Peyer's patch (tissue), 4 donors: ENCODE measurements around the gene ANXA5.

Experiments
- POLR2A ChIP-seq, 2 donors: fragments of 450-650 bp; IDR thresholded peaks; one replicate each; pipeline ENCODE4 v1.5.1; 2017; ENCODE audit warnings: antibody characterized with exemption in 2 of 2, mild to moderate bottlenecking in 2 of 2, moderate library complexity in 2 of 2
- TF ChIP-seq, protein P1 (sequence below), 6 experiments: fragments of 450-650 bp in 4 of 6; fragments of 200-600 bp in 2 of 6; sonication (generic) in 1 of 6; IDR thresholded peaks; one replicate each; pipeline ENCODE4 v1.5.1; 2017 to 2019; ENCODE audit warnings: antibody characterized with exemption in 6 of 6, mild to moderate bottlenecking in 3 of 6, moderate library complexity in 1 of 6

DNA sequence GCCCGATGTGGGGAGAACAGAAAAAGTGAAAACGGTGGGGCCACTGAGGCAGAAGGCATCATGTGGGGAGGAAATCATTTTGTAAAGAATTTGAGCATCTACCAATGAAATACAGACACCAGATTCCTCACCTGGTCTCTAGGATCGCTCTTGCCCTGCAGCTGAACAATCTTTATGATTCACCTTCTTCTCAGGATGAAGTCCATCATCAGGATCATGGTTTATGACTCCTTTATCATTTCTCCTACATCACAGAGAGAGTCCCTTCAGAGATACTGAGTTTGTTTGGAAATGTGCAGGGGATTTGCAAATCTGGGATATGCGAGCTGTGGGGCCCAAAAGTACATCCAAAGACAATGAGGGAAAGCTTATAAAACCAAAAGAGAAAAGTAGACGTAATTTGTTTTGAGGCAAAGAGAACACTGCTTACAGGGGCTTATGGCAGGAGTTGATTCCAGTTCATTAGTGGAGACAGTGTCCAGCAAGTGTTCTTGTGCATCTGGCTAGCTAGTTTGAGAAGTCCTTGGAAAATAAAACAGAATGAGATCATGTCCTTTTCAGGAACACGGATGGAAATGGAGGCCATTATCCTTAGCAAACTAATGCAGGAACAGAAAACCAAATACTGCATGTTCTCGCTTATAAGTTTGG, 15.3 kb upstream of the ANXA5 start:
- no peak for TF ChIP-seq POLR2A (IDR thresholded peaks at IDR 0.05)
- TF ChIP-seq, protein P1, sequence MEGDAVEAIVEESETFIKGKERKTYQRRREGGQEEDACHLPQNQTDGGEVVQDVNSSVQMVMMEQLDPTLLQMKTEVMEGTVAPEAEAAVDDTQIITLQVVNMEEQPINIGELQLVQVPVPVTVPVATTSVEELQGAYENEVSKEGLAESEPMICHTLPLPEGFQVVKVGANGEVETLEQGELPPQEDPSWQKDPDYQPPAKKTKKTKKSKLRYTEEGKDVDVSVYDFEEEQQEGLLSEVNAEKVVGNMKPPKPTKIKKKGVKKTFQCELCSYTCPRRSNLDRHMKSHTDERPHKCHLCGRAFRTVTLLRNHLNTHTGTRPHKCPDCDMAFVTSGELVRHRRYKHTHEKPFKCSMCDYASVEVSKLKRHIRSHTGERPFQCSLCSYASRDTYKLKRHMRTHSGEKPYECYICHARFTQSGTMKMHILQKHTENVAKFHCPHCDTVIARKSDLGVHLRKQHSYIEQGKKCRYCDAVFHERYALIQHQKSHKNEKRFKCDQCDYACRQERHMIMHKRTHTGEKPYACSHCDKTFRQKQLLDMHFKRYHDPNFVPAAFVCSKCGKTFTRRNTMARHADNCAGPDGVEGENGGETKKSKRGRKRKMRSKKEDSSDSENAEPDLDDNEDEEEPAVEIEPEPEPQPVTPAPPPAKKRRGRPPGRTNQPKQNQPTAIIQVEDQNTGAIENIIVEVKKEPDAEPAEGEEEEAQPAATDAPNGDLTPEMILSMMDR (IDR thresholded peaks at IDR 0.05), result no peak
